K562 (cell line): ENCODE results near the gene MICU2. TPM values are rescaled to one million over a fixed set of nuclear protein-coding genes. Genes with fewer than 3 reads are reported as not detected.

Experiments
- CREM ChIP-seq: IDR thresholded peaks from 2 replicates; pipeline ENCODE4 v1.6.1; 2014; ENCODE audit warnings: antibody characterized with exemption, low read depth
- FOSL1 ChIP-seq: fragments of 200-800 bp; sonication (Bioruptor generic); conservative IDR thresholded peaks from 2 replicates; pipeline ENCODE4 v1.6.1; 2016; ENCODE audit warnings: missing genetic modification characterization, missing compliant biosample characterization
- FOXP4 ChIP-seq: sonication (generic); formaldehyde crosslinking; IDR thresholded peaks from 2 replicates; pipeline ENCODE4 v1.8.0; 2022; ENCODE audit warnings: mild to moderate bottlenecking, missing genetic modification reagents, borderline replicate concordance
- GATAD2A ChIP-seq: fragments of 450-650 bp; IDR thresholded peaks from 2 replicates; pipeline ENCODE4 v1.6.1; 2017
- IRF9 ChIP-seq: fragments of 450-650 bp; IDR thresholded peaks from 2 replicates; pipeline ENCODE4 v1.6.1; 2016; ENCODE audit warnings: missing biosample characterization, missing genetic modification characterization
- MTA3 ChIP-seq: fragments of 450-650 bp; formaldehyde crosslinking; IDR thresholded peaks from 2 replicates; pipeline ENCODE4 v1.6.1; 2017; ENCODE audit warnings: mild to moderate bottlenecking, borderline replicate concordance
- SMARCE1 ChIP-seq: fragments of 450-650 bp; IDR thresholded peaks from 2 replicates; pipeline ENCODE4 v1.7.1; 2016; ENCODE audit warnings: mild to moderate bottlenecking
- U2AF2 ChIP-seq: fragments of 200-400 bp; formaldehyde crosslinking; optimal IDR thresholded peaks from 2 replicates; pipeline ENCODE3; 2017; ENCODE audit warnings: low read depth, mild to moderate bottlenecking, low read length
- ZBTB11 ChIP-seq, 3 experiments: fragments of 200-800 bp in 1 of 3; fragments of 250-450 bp in 1 of 3; fragments of 450-650 bp in 1 of 3; sonication (Bioruptor Pico) in 1 of 3; sonication (Bioruptor generic) in 1 of 3; formaldehyde crosslinking in 1 of 3; IDR thresholded peaks; 2 replicates each; pipeline versions ENCODE4 v1.6.1 to v1.8.0; 2016 to 2022; ENCODE audit warnings: mild to moderate bottlenecking in 2 of 3, missing genetic modification characterization in 2 of 3, missing compliant biosample characterization in 1 of 3, moderate library complexity in 1 of 3
- ZEB2 ChIP-seq: fragments of 450-650 bp; IDR thresholded peaks from 2 replicates; pipeline ENCODE4 v1.6.1; 2016
- ZHX1 ChIP-seq: fragments of 150-350 bp; conservative IDR thresholded peaks from 2 replicates; pipeline ENCODE4 v1.6.1; 2014; ENCODE audit warnings: low read length
- ZNF395 ChIP-seq: fragments of 200-800 bp; sonication (Bioruptor generic); IDR thresholded peaks from 2 replicates; pipeline ENCODE4 v1.6.1; 2017; ENCODE audit warnings: missing genetic modification characterization, missing compliant biosample characterization
- polyA plus RNA-seq, 8 experiments: library from polyadenylated mRNA; depleted of rRNA in 4 of 8; stranded (reverse) in 5 of 8; unstranded in 3 of 8; fragments of >200 nt; fragmentation: Nextera tagmentation in 2 of 8; fragmentation: Illumina TruSeq in 1 of 8; extraction: Ambion mirVana in 2 of 8; extraction: Trizol in 1 of 8; gene quantifications; 2 replicates each; pipeline versions ENCODE4 v1.2.1 to v1.2.3, GENCODE V29; 2011 to 2014; ENCODE audit warnings: inconsistent platforms in 1 of 8, missing spikeins in 1 of 8
- total RNA-seq, 7 experiments: library from RNA; depleted of rRNA in 6 of 7; stranded (reverse); fragments of >200 nt in 6 of 7; fragmentation: Illumina TruSeq in 2 of 7; extraction: Trizol in 2 of 7; gene quantifications; 2 replicates each; pipeline versions ENCODE4 v1.2.1 to v1.2.3, GENCODE V29; 2011 to 2021; ENCODE audit warnings: low replicate concordance in 1 of 7

Gene MICU2
- total and polyA plus RNA-seq, 9 of the 15 experiments (the other 6 are each of a cell fraction or from before 2014, with no cell fraction given) = 9.1 to 41.8 (median 33.4) TPM

- TF ChIP-seq U2AF2 (no peak), GATAD2A (no peak), MTA3 (no peak), IRF9 (tag) (no peak), ZBTB11 (CRISPR knock-in tag; IDR thresholded peaks at IDR 0.05) (no peak), ZEB2 (no peak), FOXP4 (CRISPR knock-in tag) (no peak; the same call in 1 of the 2 replicates), FOSL1 (tag) (no peak), ZHX1 (no peak), CREM (no peak; the same call in 1 of the 2 replicates), ZNF395 (no peak), SMARCE1 (no peak)
Measured at GRCh38 chr13:21458813-21459701, 144.9 kb downstream of the MICU2 start, which contains the start of gene ZDHHC20 (continued).
